A673 (cell line): ENCODE results near the gene NEK6.

ENCODE experiments used
- EZH2 ChIP-seq: fragments of 200-600 bp; sonication (generic); IDR thresholded peaks from 2 replicates; pipeline ENCODE4 v1.6.1; 2017; ENCODE audit warnings: borderline replicate concordance, low read depth, mild to moderate bottlenecking, mixed read lengths, antibody characterized with exemption, low read length; ENCODE audit not compliant: poor library complexity, severe bottlenecking
- TF ChIP-seq, protein P1 (sequence below): fragments of 300-800, 200-600 bp; sonication (generic); conservative IDR thresholded peaks from 2 replicates; pipeline ENCODE4 v1.5.1; 2017; ENCODE audit warnings: low read depth, mild to moderate bottlenecking, antibody characterized with exemption, low read length, moderate library complexity, mixed read lengths

DNA sequence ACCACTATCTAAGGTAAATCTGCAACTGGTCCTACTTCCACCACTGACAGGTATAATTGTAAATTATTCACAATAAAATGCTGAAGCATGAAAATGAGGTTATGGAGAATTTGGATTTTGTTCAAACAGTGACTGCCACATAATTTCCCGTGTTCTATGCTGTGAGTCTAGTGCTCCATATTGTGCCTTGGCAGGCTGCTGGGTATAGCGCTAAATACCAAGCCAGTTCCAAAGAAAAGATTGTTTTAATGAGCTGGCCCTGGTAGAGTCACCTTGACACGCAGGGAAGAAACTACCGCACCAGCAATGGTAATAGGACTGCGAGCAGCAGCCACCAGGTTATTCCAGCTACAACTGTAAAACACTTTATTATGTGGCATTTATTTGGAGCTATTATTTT lies 127.1 kb downstream of the NEK6 start:
- TF ChIP-seq, protein P1, sequence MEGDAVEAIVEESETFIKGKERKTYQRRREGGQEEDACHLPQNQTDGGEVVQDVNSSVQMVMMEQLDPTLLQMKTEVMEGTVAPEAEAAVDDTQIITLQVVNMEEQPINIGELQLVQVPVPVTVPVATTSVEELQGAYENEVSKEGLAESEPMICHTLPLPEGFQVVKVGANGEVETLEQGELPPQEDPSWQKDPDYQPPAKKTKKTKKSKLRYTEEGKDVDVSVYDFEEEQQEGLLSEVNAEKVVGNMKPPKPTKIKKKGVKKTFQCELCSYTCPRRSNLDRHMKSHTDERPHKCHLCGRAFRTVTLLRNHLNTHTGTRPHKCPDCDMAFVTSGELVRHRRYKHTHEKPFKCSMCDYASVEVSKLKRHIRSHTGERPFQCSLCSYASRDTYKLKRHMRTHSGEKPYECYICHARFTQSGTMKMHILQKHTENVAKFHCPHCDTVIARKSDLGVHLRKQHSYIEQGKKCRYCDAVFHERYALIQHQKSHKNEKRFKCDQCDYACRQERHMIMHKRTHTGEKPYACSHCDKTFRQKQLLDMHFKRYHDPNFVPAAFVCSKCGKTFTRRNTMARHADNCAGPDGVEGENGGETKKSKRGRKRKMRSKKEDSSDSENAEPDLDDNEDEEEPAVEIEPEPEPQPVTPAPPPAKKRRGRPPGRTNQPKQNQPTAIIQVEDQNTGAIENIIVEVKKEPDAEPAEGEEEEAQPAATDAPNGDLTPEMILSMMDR: no peak
- no peak for TF ChIP-seq EZH2
